HCT116 (cell line): ENCODE measurements around the gene RLN1. TPM values are rescaled to one million over a fixed set of nuclear protein-coding genes. Genes with fewer than 3 reads are reported as not detected.

Experiments used
- ATAC-seq: fragments of 200-7000 bp; cut with Tn5 transposase; 2 replicates; pipeline ENCODE4 v1.9.1; 2020; ENCODE audit warnings: mild to moderate bottlenecking, moderate library complexity
- BruUV-seq: library from RNA; stranded (reverse); fragments of 400-500 nt; replicated peaks from 2 replicates; lab custom pipeline; 2021; lab: Mats Ljungman, UMichigan
- CTCF ChIA-PET: fragments of 300-600 bp; sonication (Branson Sonifier 250); formaldehyde crosslinking; loops from one replicate; lab custom pipeline; 2021; ENCODE audit warnings: antibody characterized with exemption; lab: Charles Lee
- POLR2A ChIA-PET: fragments of 300-600, 350-600 bp; sonication (Branson Sonifier 250); formaldehyde crosslinking; loops from one replicate; lab custom pipeline; 2021; ENCODE audit warnings: antibody characterized with exemption; lab: Charles Lee
- RAD21 ChIA-PET, 2 experiments: fragments of 300-600 bp; sonication (Branson Sonifier 250); formaldehyde crosslinking; loops; one replicate each; lab custom pipeline; 2023; ENCODE audit warnings: low total read pairs in 2 of 2; ENCODE audit not compliant: uncharacterized antibody in 2 of 2, unreplicated experiment in 2 of 2, low non-redundant PET in 1 of 2; lab: Charles Lee
- DNase-seq: peaks from one replicate; pipeline ENCODE4 v3.0.0-alpha.2; 2010; ENCODE audit warnings: low read depth, low spot score
- H2AFZ ChIP-seq: fragments of 200-600 bp; shearing (Covaris generic), sonication (generic); 2 replicates; pipeline ENCODE4 v1.6.1; 2017; ENCODE audit warnings: low read depth, mixed run types, mixed read lengths, antibody characterized with exemption, low read length; ENCODE audit not compliant: poor library complexity, severe bottlenecking
- H3K27ac ChIP-seq: 2 replicates; pipeline ENCODE4 v1.5.1; 2012; ENCODE audit warnings: low read depth, low read length
- H3K27me3 ChIP-seq: fragments of 200-600 bp; sonication (generic); 2 replicates; pipeline ENCODE4 v1.6.1; 2016; ENCODE audit warnings: mixed run types, low read length, mixed read lengths; ENCODE audit not compliant: insufficient read depth
- H3K36me3 ChIP-seq, 2 experiments: fragments of 200-500 bp in 1 of 2; fragments of 200-600 bp in 1 of 2; sonication (Bioruptor generic) in 1 of 2; sonication (generic) in 1 of 2; 2 replicates each; pipeline versions ENCODE4 v1.5.1 to v1.6.1; 2014 to 2016; ENCODE audit warnings: low read length in 2 of 2, inconsistent platforms in 1 of 2, mixed read lengths in 1 of 2, mixed run types in 1 of 2; ENCODE audit not compliant: insufficient read depth in 2 of 2, control insufficient read depth in 1 of 2
- H3K4me1 ChIP-seq, 2 experiments: fragments of 200-600 bp in 1 of 2; sonication (generic) in 1 of 2; 2 replicates each; pipeline versions ENCODE4 v1.5.1 to v1.6.1; 2012 to 2017; ENCODE audit warnings: low read length in 2 of 2, inconsistent platforms in 1 of 2, mild to moderate bottlenecking in 1 of 2, mixed read lengths in 1 of 2, mixed run types in 1 of 2, moderate library complexity in 1 of 2; ENCODE audit not compliant: insufficient read depth in 2 of 2, control insufficient read depth in 1 of 2
- H3K4me2 ChIP-seq: fragments of 200-600 bp; sonication (generic); 2 replicates; pipeline ENCODE4 v1.6.1; 2017; ENCODE audit warnings: mixed run types, low read length, mixed read lengths
- H3K4me3 ChIP-seq, 2 experiments: fragments of 200-600 bp in 1 of 2; sonication (generic) in 1 of 2; replicated peaks in 1 of 2; 2 replicates each; pipeline ENCODE4 v1.5.1; 2011 to 2016; ENCODE audit warnings: low read length in 2 of 2, control low read depth in 1 of 2, low read depth in 1 of 2, mild to moderate bottlenecking in 1 of 2, mixed read lengths in 1 of 2, mixed run types in 1 of 2
- H3K79me2 ChIP-seq: fragments of 200-600 bp; sonication (generic); 2 replicates; pipeline ENCODE4 v1.6.1; 2017; ENCODE audit warnings: mild to moderate bottlenecking, mixed run types, low read length, moderate library complexity, mixed read lengths; ENCODE audit not compliant: insufficient read depth
- H3K9ac ChIP-seq: fragments of 200-600 bp; sonication (generic); 2 replicates; pipeline ENCODE4 v1.6.1; 2016; ENCODE audit warnings: low read length, mixed read lengths
- H3K9me2 ChIP-seq: fragments of 200-600 bp; sonication (generic), shearing (Covaris generic); 2 replicates; pipeline ENCODE4 v1.6.1; 2017; ENCODE audit warnings: mixed run types, mild to moderate bottlenecking, moderate library complexity; ENCODE audit not compliant: insufficient read depth
- H3K9me3 ChIP-seq, 2 experiments: fragments of 200-500 bp in 1 of 2; fragments of 200-600 bp in 1 of 2; sonication (Bioruptor generic) in 1 of 2; sonication (generic) in 1 of 2; 2 replicates each; pipeline ENCODE4 v1.6.1; 2014 to 2017; ENCODE audit warnings: low read length in 2 of 2, mixed read lengths in 2 of 2, inconsistent platforms in 1 of 2, low read depth in 1 of 2, mild to moderate bottlenecking in 1 of 2, mixed run types in 1 of 2, moderate library complexity in 1 of 2; ENCODE audit not compliant: control insufficient read depth in 1 of 2, insufficient read depth in 1 of 2
- H4K20me1 ChIP-seq: fragments of 200-600 bp; sonication (generic), shearing (Covaris generic); 2 replicates; pipeline ENCODE4 v1.6.1; 2017; ENCODE audit warnings: mixed run types, mild to moderate bottlenecking, moderate library complexity; ENCODE audit not compliant: insufficient read depth
- CEBPB ChIP-seq: IDR thresholded peaks from 2 replicates; pipeline ENCODE4 v1.6.1; 2012; ENCODE audit warnings: low read depth
- EGR1 ChIP-seq: IDR thresholded peaks from 2 replicates; pipeline ENCODE4 v1.6.1; 2012; ENCODE audit warnings: low read depth
- EZH2 ChIP-seq: fragments of 200-600 bp; sonication (generic); IDR thresholded peaks from 2 replicates; pipeline ENCODE4 v1.6.1; 2017; ENCODE audit warnings: antibody characterized with exemption, mixed run types
- JUND ChIP-seq: IDR thresholded peaks from 2 replicates; pipeline ENCODE4 v1.6.1; 2012
- POLR2A ChIP-seq: IDR thresholded peaks from 2 replicates; pipeline ENCODE4 v1.7.0; 2011; ENCODE audit warnings: borderline replicate concordance; ENCODE audit not compliant: insufficient read depth, insufficient read length; ENCODE audit errors: extremely low read depth
- POLR2AphosphoS5 ChIP-seq: IDR thresholded peaks from 2 replicates; pipeline ENCODE4 v1.6.1; 2011; ENCODE audit warnings: mild to moderate bottlenecking, low read depth, low read length, moderate library complexity
- RAD21 ChIP-seq: IDR thresholded peaks from 2 replicates; pipeline ENCODE4 v1.6.1; 2012; ENCODE audit warnings: low read depth, mild to moderate bottlenecking
- SIN3A ChIP-seq: IDR thresholded peaks from 2 replicates; pipeline ENCODE4 v1.6.1; 2012; ENCODE audit warnings: low read depth
- SRF ChIP-seq: IDR thresholded peaks from 2 replicates; pipeline ENCODE4 v1.6.1; 2012; ENCODE audit warnings: low read depth
- TCF7L2 ChIP-seq: IDR thresholded peaks from 2 replicates; pipeline ENCODE4 v1.7.0; 2011; ENCODE audit warnings: borderline replicate concordance, inconsistent platforms; ENCODE audit not compliant: insufficient read depth, insufficient read length; ENCODE audit errors: extremely low read depth
- YY1 ChIP-seq: IDR thresholded peaks from 2 replicates; pipeline ENCODE4 v1.6.1; 2011; ENCODE audit warnings: low read length, low read depth, moderate library complexity, mild to moderate bottlenecking; ENCODE audit not compliant: insufficient replicate concordance; ENCODE audit errors: extremely low read depth
- ZFX ChIP-seq: fragments of 450-650 bp; IDR thresholded peaks from 2 replicates; pipeline ENCODE4 v1.6.1; 2017
- ZNF274 ChIP-seq: fragments of 200-500 bp; sonication (Bioruptor generic); IDR thresholded peaks from 2 replicates; pipeline ENCODE4 v1.6.1; 2014; ENCODE audit warnings: mild to moderate bottlenecking, low read depth, low read length, inconsistent platforms
- intact Hi-C: fragments of 100-400 bp; cut with micrococcal nuclease; formaldehyde crosslinking; loops from 2 replicates; pipeline ENCODE4 v1.10.0; 2022
- total RNA-seq: library from RNA; stranded (reverse); gene quantifications from one replicate; pipeline ENCODE4 v1.2.1, GENCODE V29; 2021; ENCODE audit not compliant: unreplicated experiment
- TF ChIP-seq, protein P1 (sequence below): IDR thresholded peaks from 2 replicates; pipeline ENCODE4 v1.6.1; 2011; ENCODE audit warnings: mild to moderate bottlenecking, low read length, moderate library complexity; ENCODE audit not compliant: insufficient replicate concordance; ENCODE audit errors: extremely low read depth
- TF ChIP-seq, protein P2 (sequence below): IDR thresholded peaks from 2 replicates; pipeline ENCODE4 v1.6.1; 2012

The RLN1 gene
- total RNA-seq, 1 experiment from 2014 or later = not detected

DNA sequence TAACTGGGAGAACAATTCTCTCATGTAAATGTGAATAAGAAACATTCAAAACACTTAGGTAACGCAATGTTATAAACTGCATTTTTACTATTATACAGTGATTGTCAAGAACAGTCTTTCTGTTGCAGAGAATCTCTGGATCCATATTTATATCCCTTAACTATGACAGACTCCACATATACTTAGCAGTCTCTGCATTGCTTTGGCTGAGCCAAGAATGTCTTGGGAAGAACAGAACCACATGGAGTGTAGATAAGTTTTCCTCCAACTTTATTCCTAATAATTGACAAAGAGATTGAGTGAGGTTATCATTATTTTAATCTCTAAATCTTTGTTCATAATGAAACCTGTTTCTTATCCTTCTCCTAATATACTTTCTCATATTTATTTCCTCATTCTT is 15.6 kb upstream of the RLN1 start:
- Histone ChIP-seq H3K4me2 (no peak overlapping the region), H4K20me1 (no peaks in the 10 kb centered on the region), H3K4me1 (no peaks in the 10 kb centered on the region), H3K79me2 (no peaks in the 10 kb centered on the region), H3K9ac (no peak overlapping the region), H3K9me3 (no peaks in the 10 kb centered on the region), H2AFZ (no peak overlapping the region), H3K4me3 (no peak overlapping the region), H3K9me2 (no peaks in the 10 kb centered on the region), H3K27ac (no peak overlapping the region), H3K27me3 (no peaks in the 10 kb centered on the region), H3K36me3 (no peaks in the 10 kb centered on the region)
- CTCF ChIA-PET = no interaction called here
- BruUV-seq = no TSS peak
- RAD21 ChIA-PET = no interaction called here
- POLR2A ChIA-PET = no interaction called here
- no peak for TF ChIP-seq POLR2A
- no peak for TF ChIP-seq RAD21
- no peak for TF ChIP-seq SIN3A
- TF ChIP-seq YY1 = no peak
- TF ChIP-seq, protein P1, sequence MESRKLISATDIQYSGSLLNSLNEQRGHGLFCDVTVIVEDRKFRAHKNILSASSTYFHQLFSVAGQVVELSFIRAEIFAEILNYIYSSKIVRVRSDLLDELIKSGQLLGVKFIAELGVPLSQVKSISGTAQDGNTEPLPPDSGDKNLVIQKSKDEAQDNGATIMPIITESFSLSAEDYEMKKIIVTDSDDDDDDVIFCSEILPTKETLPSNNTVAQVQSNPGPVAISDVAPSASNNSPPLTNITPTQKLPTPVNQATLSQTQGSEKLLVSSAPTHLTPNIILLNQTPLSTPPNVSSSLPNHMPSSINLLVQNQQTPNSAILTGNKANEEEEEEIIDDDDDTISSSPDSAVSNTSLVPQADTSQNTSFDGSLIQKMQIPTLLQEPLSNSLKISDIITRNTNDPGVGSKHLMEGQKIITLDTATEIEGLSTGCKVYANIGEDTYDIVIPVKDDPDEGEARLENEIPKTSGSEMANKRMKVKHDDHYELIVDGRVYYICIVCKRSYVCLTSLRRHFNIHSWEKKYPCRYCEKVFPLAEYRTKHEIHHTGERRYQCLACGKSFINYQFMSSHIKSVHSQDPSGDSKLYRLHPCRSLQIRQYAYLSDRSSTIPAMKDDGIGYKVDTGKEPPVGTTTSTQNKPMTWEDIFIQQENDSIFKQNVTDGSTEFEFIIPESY = no peak
- no peak for TF ChIP-seq TCF7L2
- no peak for TF ChIP-seq EGR1
- TF ChIP-seq ZFX = no peak
- no peak for TF ChIP-seq EZH2
- TF ChIP-seq SRF = no peak
- TF ChIP-seq ZNF274 = no peak
- TF ChIP-seq, protein P2, sequence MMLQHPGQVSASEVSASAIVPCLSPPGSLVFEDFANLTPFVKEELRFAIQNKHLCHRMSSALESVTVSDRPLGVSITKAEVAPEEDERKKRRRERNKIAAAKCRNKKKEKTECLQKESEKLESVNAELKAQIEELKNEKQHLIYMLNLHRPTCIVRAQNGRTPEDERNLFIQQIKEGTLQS = no peak
- TF ChIP-seq POLR2AphosphoS5 = no peak
- no peak for TF ChIP-seq CEBPB
- TF ChIP-seq JUND = no peak
- ATAC-seq (no peak), DNase-seq (no peak)
- intact Hi-C loops = no loop called here
